Tongue (tissue), 2 donors: ENCODE data around the gene ANAPC15. TPM values are rescaled to one million over a fixed set of nuclear protein-coding genes. Genes with fewer than 3 reads are reported as not detected.
A peak's percentile ranks its signal among the peaks of the same experiment; 100 is the strongest.

ENCODE experiments used
- DNase-seq: peaks from one replicate; pipeline ENCODE4 v3.0.0-alpha.2; 2015
- total RNA-seq: library from RNA; depleted of rRNA; stranded (reverse); fragments of >200 nt; gene quantifications from one replicate; pipeline ENCODE4 v1.2.3, GENCODE V29; 2014

Gene ANAPC15
- total RNA-seq, 1 donor from 2014 or later: 13.5 TPM

GRCh38 chr11:72084965-72085364 lies 27.5 kb downstream of the ANAPC15 start:
- no peak for DNase-seq

- no peak for DNase-seq
Observed at GRCh38 chr11:72084076-72084475, 28.4 kb downstream of the ANAPC15 start.

GRCh38 chr11:72083414-72083813 lies 29.1 kb downstream of the ANAPC15 start:
- DNase-seq: no peak

GRCh38 chr11:72081821-72082453 lies 30.6 kb downstream of the ANAPC15 start:
- no peak for DNase-seq

- DNase-seq: no peak
Observed at GRCh38 chr11:72081184-72081644, 31.3 kb downstream of the ANAPC15 start.

GRCh38 chr11:72080326-72081183 lies 31.9 kb downstream of the ANAPC15 start, which contains the start of the genes LRRC51 and NUMA1:
Gene LRRC51 (plus strand): TSS chr11:72080850. CDS start chr11:72089084, 8,234 bp downstream.
Gene NUMA1 (minus strand): TSS chr11:72080542. CDS start chr11:72035943, 44,599 bp downstream.
- peak; percentile 100 for DNase-seq

- DNase-seq: peak; percentile 45
Observed at GRCh38 chr11:72079819-72080325, 32.6 kb downstream of the ANAPC15 start.

GRCh38 chr11:72078477-72078876 lies 34.0 kb downstream of the ANAPC15 start:
- DNase-seq: no peak

- no peak for DNase-seq
Observed at GRCh38 chr11:72075756-72076155, 36.7 kb downstream of the ANAPC15 start.

- no peak for DNase-seq
Observed at GRCh38 chr11:72075109-72075508, 37.4 kb downstream of the ANAPC15 start.

- no peak for DNase-seq
Observed at GRCh38 chr11:72072348-72072747, 40.1 kb downstream of the ANAPC15 start.

- DNase-seq: no peak
Observed at GRCh38 chr11:72070491-72070890, 42.0 kb downstream of the ANAPC15 start.

- no peak for DNase-seq
Observed at GRCh38 chr11:72069787-72070251, 42.7 kb downstream of the ANAPC15 start.

- DNase-seq: no peak
Observed at GRCh38 chr11:72069200-72069599, 43.3 kb downstream of the ANAPC15 start.

GRCh38 chr11:72067676-72068075 lies 44.8 kb downstream of the ANAPC15 start:
- no peak for DNase-seq

- no peak for DNase-seq
Observed at GRCh38 chr11:72067266-72067665, 45.2 kb downstream of the ANAPC15 start.

GRCh38 chr11:72066855-72067254 lies 45.6 kb downstream of the ANAPC15 start:
- DNase-seq: no peak

- no peak for DNase-seq
Observed at GRCh38 chr11:72061739-72062396, 50.6 kb downstream of the ANAPC15 start.
